Suppressor macrophage (primary cell): Measurements from ENCODE around the gene CHAD.
"Not testable (repeated sequence)": the region's sequence is repeated elsewhere in the genome, so short reads cannot be mapped to it uniquely, and the experiment has no call there.

ENCODE experiments used
- DNase-seq, 4 experiments: peaks; one replicate each; pipeline ENCODE4 v3.0.0-alpha.2; 2020 to 2022

The CHAD gene

GRCh38 chr17:50474523-50474922 lies 5.8 kb upstream of the CHAD start:
- no peak for DNase-seq

GRCh38 chr17:50473901-50474300 lies 5.2 kb upstream of the CHAD start:
- no peak for DNase-seq

GRCh38 chr17:50472761-50473161 lies 4.1 kb upstream of the CHAD start:
- DNase-seq: not testable (repeated sequence)

GRCh38 chr17:50472286-50472685 lies 3.6 kb upstream of the CHAD start:
- DNase-seq: no peak

- DNase-seq: no peak
Measured at GRCh38 chr17:50471009-50471905, 2.6 kb upstream of the CHAD start.

- DNase-seq: no peak
Measured at GRCh38 chr17:50470426-50470825, 1.7 kb upstream of the CHAD start.

GRCh38 chr17:50469671-50470305 lies 1.1 kb upstream of the CHAD start:
- no peak for DNase-seq

- DNase-seq: peak in 1 of 4 experiments; percentile 11
Measured at GRCh38 chr17:50469208-50469605, 527 bp upstream of the CHAD start.

- no peak for DNase-seq
Measured at GRCh38 chr17:50467855-50468303, 801 bp downstream of the CHAD start.

- no peak for DNase-seq
Measured at GRCh38 chr17:50467114-50467854, 1.4 kb downstream of the CHAD start.

GRCh38 chr17:50466371-50467113 lies 2.1 kb downstream of the CHAD start:
- no peak for DNase-seq

GRCh38 chr17:50465635-50466034 lies 3.0 kb downstream of the CHAD start:
- no peak for DNase-seq

- no peak for DNase-seq
Measured at GRCh38 chr17:50465171-50465570, 3.5 kb downstream of the CHAD start.

- DNase-seq: no peak
Measured at GRCh38 chr17:50464736-50465135, 3.9 kb downstream of the CHAD start.

GRCh38 chr17:50464121-50464520 lies 4.6 kb downstream of the CHAD start:
- DNase-seq: no peak

- no peak for DNase-seq
Measured at GRCh38 chr17:50462446-50462845, 6.2 kb downstream of the CHAD start.

GRCh38 chr17:50461550-50462132 lies 7.0 kb downstream of the CHAD start:
- DNase-seq: no peak

GRCh38 chr17:50460831-50461526 lies 7.7 kb downstream of the CHAD start:
- no peak for DNase-seq

- no peak for DNase-seq
Measured at GRCh38 chr17:50459756-50460155, 8.9 kb downstream of the CHAD start.

- peak in 3 of 4 experiments; percentile 52 to 64 (median 55) for DNase-seq
Measured at GRCh38 chr17:50458701-50459676, 9.7 kb downstream of the CHAD start.
